Fibroblast of skin of left biceps (primary cell): ENCODE data around the gene POFUT2.

Experiments used
- DNase-seq, 2 experiments: peaks; one replicate each; pipeline ENCODE4 v3.0.0-alpha.2; 2013; ENCODE audit warnings: low read depth in 2 of 2

POFUT2 gene

DNA sequence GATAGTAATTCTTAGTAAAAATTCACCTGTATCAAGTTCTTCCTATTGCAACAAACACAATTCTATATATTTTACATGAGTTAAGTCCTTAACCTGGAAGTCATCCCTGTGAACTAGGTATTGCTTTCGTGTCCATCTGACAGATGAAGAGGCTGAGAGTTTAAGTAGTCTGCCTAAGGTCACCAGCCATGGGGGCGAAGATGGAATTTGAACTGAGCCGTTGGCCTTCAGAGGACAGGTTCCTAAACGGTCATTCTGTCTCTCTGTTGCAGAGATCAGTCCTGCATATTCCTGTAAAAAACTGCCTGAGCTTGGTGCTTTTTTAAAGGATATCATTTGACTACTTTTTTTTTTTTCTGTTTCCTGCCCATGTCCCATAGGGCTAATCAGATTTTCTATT, 10.2 kb upstream of the POFUT2 start:
- DNase-seq = no peak

DNA sequence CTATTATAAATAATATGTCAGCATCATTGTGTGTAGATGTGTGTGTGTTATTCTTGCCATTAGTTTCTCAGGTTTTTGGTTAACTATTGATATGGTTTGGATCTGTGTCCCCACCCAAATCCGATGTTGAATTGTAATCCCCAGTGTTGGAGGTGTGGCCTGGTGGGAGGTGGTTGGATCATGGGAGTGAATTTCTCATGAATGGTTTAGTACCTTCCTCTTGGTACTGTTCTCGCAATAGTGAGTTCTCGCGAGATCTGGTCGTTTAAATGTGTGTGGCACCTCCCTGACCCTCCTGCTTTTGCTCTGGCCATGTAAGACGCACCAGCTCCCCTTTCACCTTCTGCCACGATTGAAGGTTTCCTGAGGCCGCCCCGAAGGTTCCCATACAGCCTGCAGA, 9.6 kb upstream of the POFUT2 start:
- DNase-seq = no peak

DNA sequence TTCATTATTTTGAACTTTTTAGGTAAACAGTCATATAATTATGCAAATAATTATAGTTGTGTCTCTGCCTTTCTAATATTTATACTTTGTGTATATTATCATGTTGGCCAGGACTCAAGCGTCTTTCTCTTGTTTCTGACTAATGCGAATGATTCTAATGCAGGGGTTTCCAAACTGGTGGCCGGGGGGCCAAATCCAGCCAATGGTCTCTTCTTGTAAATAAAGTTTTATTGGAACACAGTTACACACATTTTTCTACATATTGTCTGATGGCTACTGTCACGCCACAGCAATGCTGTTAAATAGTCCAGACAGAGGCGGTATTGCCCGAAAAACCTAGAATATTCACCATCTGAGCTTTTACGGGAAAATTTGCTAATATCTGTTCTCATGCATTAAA, 8.9 kb upstream of the POFUT2 start:
- no peak for DNase-seq

DNA sequence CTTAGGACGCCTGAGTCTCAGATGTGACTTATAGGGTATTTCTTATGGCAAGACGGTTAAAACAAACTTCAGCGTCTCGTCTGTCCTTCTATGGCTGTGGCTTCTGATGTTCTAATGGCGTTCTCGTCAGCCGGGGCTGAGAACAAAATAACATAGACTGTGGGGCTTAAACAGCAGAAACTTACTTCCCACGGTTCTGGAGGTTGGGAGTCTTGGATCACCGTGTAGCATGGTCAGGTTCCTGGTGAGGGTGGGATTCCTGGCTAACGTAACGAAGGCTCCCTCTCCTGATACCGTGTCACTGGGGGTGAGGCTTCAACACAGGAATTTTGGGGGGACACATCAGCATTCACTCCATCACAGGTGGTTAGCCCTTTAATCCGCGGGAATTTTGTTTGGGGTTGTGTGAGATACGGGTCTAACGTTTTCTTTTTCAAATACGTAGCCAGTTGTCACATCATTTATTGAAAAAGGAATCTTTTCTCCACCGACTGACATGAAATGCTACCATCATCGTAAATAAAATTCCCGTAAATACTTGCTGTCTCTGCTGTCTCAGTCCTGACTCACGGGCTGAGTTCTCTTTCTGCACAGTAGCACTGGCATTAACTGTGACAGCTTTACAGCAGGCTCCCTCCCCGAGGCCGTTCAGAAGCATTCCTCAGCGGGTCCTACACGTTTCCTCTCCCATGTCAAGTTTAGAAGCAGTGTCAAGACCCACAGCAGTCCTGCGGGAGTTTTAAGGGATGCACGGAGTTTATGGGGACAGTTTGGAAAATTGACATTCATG, 8.1 kb upstream of the POFUT2 start:
- DNase-seq = no peak

DNA sequence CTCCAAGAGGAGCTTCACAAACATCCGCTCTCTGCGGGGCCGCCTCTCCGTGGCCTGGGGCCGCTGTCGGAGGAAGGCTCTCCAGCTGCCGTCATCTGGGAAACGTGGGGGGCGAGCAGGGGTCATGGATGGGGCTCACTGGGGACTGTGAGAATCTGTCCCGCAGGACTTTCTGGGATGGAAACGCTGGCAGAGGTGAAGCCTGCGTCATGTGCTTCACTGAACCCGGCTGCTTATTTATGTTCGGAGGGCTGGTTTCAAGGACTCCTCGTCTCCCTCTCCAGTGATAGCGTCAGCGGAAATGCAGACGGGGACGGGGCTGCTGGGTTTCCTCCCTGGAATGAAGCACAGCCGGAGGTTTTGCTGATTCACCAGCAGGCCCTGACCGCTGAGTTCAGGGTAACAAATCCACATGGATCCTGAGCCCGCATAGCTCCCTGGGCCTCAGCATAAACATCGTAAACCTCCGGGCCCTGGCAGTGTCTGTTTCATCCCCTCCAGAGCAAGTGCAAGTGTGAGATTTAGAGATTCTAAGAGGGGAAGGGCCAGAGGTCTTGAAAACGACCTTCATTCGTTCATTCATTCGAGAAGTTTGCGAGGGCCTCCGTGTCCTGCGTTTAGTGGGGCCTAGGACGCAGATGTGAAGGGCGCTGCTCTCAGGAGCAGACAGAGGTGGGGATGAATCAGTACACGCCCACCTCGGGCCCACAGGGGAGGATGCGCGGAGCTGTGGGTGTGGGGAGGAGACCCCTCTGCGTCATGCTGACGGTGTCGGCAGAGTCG, 7.0 kb upstream of the POFUT2 start:
- DNase-seq = peak; percentile 89 to 90

DNA sequence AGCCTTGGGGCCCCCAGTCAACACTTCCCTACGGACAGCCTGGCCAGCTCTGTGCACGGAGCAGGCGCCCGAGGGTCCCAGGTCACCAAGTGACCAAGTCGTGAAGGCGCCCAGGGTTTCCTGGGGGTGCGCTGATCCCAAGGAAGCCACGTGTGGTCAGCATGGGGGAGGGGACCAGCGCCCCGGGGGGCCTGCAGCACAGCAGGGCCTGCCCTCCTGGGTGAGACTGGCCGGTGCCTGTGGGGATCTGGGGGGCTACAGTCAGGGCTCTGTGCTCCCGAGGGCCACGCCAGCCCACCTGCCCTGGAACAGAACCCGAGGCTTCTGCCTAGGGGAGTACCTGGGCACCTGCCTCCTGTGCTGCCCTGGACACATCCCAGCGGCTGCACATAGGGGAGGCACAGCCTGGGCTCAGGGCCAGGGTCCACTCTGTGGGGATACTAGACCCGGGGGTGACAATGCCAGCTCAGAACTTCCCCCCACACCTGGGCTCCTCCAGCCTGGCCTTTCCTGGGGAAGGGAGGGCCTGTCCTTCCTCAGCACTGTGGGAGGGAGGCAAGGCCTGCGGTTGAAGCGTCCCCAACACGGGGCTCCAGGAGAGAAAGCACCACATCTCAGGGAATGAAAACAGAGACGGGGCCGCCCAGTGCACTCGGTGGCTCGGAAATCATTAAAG, 6.2 kb upstream of the POFUT2 start:
- DNase-seq = no peak

DNA sequence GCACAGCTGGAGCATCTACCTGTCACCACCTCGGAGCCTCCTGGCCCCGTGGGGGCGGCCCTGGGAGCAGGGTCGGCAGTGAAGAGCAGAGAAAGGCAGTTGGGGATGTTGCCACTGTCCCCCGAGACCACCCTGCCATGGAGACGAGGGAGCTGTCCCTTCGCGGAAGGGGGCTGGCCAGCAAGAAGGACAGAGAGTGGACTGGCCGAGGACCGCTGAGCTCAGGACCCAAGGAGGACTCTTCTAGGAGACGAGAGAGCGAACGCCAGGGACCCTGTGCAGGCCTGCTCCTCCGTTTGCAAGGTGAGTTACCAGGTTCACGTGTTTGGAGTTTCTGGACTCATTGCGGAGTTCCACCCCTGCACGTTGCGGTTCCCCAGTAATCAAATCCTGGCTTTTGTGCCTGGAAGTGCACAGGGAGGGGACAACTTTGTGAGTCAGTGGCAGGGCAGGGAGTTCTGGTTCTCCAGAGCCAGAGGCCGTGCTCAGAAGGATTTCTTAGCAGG, 5.6 kb upstream of the POFUT2 start:
- no peak for DNase-seq

DNA sequence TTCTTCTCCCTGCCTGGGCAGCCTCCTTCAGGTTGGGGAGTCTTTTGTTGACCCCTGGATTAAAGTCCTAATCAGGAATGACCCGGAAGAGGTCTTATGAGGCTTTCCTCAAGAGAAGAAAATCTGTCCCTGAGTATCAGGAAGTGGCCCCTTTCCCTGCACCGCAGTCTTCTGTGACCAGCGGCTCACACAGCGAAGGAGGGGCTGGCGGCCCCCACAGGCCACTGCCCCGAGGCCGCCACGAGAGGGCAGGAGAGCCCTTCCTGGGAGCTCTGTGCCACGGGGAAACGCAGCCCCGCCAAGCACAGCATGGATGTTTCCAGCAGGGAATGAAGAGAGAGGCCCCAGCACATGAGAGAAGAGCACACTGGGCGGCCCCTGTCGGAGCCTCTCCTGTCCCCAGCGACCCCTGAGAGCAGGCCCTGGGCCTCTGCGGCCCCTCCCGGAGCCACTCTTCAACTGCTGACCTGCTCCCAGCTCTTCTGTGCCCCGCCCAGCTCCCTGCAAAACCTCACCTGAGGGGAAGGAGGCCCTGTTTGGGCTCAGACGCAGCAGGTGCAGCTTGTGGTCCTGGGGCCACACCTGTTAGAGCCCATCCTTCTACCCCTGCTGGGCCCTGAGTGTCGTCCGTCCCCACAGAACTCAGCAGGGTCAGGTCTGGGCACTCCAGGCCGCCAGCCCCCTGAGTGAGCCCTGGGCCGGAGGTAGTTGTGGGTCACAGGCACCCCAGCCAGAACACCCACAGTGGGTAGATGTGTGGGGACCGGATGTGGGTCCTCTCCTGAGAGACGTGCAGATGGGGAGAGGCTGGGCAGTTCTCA, 4.9 kb upstream of the POFUT2 start:
- peak; percentile 51 to 56 for DNase-seq

DNA sequence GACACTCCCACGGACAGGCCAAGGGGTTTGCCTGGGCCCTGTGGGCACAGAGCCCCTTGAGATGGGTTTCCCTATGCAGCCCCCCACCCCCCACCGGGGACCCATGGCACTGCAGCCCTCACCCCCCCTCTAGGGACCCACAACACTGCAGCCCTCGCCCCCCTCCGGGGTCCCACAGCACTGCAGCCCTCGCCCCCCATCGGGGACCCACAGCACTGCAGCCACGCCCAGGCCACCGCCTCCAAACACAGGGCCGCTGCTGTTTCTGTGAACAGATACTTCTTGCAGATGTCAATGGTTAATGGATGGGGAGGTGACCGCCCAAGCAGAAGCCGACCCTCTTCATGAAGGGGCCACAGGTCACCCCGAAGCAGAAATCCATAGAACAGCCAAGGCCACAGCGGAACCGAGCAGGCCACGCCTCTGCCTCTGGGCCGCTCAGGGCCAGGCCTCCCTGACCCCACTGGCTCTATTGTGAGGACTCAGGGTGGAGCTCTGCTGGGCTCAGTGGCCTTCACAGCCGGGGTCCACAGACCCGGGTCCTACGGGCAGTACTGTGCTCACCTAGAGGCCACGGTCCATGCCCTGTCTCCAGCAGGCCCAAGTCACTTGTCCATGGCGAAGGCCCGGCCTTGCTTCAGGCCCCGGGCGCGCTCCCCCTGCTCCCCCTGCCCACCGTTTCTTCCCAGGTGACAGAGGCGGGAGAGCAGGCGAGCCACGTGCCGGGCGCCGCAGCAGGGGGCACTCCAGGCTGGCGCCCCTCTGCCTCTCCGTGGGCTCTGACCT, 4.1 kb upstream of the POFUT2 start:
- no peak for DNase-seq

DNA sequence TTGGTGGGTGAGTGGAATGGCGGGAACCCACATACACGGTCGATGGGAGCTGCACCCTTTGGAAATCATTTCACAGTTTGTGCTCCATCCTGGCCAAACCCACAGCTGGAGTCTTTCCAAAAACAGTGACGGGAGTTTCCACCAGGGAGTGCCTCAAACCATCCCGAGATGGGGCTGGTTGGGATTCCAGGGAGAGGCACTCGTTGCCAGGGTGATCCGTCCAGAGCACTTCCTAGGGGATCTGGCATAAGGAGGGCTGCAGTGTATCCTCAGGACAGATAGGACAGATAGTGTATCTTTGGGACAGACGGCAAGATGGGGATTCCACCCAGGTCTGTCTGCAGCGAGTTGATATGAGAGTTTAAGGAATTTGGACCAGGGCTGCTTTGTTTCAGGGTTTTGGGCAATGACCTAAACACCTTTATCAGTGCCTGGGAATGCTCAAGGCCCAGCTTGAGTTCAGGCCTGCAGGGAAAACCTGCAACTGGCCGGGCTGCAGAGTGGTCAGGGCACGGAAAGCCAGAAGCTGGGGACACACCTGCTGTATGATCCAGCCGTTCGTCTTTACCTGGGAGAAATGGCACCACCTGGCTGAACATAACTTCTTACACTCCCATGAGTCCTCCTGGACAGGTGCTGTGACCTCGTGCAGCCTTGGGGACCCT, 3.4 kb upstream of the POFUT2 start:
- DNase-seq = no peak

DNA sequence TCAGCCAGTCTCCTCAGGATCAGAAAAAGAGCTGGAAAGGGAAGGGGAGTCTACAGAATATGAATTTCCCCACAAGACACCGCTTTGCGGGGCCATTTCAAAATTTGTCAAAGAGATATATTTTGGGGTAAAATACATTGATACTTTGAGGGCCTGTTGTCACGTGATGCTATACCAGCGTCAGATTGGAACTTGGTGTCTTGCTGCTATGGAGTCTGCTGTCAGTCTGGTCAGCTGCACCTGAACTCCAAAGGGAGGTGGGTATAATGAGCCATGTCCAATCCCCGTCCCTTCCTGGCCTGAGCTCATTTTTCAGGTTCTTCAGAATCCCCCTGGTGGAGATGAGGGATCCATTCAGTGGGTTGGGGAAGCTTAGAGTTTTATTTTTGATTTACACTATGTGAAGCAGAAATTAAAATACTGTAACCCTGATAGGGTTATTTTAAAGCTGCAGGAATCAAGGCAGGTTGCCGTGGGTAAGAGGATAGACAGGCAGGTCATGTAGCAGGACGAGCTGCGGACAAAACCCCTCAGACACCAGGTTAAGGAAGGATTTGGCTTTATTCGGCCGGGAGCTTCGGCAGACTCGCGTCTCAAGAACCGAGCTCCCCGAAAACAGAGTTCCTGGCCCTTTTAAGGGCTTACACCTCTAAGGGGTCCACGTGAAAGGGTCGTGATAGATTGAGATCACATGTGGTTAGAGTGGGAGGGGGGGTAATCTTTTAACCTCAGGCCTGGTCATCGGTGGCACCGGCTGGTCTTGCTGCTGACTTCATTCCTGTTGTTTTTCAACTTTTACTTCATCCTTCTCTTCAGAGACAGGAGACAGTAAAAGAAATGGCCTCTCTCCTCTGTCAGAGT, 2.2 kb upstream of the POFUT2 start:
- no peak for DNase-seq

DNA sequence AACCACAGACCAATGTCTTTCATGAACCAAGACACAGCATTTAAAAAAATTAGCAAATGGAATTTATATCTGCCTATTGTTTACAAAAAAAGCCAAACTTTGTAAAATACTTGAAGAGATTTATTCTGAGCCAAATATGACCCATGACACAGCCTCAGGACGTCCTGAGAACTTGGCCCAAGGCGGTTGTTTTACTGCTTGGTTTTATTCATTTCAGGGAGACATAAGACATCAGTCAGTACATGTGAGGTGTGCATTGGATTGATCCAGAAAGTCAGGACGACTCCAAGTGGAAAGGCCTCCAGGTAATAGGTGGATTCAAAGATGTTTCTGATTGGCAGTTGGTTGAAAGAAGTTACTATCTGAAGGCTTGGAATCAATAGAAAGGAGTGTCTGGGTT, 1.4 kb upstream of the POFUT2 start:
- DNase-seq = no peak

DNA sequence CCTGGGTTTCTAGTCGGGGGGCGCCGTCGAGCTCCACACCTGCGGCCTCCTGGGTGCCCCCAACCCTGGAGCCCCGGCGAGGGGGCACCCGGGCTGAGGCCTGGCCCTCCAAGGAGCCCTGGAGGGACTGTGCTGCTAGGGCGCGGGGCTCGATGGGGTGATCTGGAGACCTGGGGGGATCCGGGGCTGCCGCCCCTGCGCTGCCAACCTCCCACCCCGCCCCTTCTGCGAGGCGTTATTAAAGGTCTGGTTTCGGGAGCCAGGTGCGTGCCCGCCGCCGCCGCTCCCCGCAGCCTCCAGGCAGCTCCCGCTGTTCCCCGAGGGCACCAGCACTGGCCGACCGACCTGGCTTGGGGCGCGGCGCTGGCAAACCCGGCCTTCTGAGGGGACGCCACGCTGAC, 746 bp upstream of the POFUT2 start:
- no peak for DNase-seq

DNA sequence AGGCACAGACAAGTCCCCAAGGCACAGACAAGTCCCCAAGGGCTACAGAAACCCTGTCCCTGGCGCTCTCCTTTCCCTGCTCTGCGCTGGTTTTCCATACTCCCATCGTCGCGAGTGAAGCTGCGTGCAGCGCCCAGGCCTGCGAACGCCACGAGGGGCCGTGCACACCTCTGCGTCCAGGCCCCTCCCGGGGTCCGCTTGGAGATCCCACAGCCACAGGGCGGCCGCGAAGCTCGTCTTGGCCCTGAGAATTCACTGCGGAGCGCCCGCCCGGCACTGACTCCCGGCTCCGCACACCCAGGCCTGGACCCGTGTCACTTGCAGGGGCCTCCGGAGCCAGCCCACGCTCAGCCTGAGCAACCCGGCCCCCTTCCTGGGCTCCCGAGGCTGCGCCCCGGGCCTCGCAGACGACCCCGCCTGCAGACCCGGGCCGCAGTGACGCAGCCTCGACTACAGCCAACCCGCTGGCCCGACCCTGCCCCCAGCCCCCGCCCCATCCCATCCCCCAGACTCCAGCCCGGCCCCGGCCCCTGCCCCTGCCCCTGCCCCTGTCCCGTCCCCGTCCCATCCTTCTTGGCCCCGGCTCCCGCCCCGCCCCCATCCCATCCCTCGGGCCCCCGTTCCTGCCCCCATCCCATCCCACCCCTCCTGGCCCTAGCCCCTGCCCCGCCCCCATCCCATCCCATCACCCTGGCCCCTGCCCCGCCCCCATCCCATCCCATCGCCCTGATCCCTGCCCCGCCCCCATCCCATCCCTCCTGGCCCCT, 841 bp downstream of the POFUT2 start:
- no peak for DNase-seq

DNA sequence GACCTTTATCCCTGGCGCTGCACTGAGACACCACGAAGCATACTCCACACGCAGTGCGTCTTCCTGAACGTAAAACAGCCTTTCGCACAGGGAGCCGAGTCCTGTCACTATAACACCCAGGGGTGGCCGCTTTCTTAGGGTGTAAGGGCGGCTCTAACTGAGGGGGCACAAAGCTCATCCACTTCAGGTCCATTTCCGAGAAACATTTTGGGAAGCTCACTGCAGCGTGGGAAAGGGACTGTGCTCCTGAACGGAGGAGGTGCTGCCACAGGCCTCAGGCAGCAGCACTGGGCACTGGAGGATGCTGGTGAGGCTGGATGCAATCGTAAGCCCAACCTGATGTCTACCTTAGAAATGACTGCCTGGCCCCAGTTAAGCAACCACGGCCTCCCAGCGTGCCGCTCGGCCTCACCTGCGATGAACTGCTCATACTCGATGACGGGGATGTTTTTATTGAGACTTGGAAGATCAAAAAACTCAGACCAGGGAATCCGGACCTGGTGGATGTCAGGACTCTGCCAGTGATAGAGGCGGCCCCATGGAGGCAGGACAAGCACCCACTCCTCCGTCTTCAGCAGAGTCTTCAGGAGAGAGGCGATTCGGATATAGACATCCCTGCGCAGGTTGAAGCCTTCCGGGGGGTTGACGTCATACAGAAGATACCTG, 2.3 kb downstream of the POFUT2 start:
- no peak for DNase-seq

DNA sequence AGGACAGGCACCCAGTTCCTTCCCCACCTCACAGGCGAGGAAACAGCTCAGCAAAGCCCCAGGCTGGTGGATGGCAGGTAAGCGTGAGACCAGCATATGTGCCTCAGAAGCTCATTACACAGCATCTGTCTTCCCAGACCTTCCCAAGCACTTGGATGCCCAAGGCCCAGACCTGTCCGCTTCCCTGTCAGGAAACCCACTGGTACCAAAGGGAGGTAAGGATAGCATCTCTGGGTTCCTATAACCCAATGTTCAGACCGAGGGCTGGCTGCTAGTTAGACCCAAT, 3.3 kb downstream of the POFUT2 start:
- no peak for DNase-seq

DNA sequence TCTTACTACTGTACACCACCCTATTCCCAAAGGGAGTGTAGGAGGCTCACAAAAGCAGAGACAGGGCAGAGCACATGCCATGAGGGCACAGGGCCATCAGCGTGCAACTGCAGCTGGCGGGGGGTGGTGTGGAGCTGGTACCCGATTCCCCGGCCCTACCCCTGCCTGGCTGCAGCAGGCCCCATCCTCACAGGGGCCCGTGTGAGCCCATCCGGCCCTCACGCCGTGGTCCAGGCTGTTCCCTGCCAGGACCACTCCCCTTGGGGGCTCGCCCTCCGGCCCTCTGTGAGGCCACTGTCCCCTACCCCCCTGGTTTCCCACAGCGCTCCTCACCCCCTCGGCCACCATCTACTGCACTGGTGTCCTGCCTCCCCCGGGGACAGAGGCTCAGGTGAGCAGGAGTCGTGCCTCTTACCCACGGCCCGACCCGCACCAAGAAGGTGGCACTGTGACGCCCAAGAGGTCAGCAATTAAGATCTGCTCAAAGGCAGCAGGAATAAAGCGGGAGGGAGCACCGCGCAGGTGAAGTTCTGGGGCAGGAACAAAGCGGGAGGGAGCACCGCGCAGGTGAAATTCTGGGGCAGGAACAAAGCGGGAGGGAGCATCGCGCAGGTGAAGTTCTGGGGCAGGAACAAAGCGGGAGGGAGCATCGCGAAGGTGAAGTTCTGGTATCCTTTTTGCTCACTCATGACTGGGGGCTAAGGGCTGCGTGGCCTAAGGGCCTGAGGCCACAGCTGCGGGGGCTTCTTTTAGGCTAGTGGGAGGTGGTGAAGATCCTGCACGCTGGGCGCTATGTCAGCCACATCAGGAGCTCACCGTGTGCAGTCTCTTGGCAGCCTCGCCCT, 3.9 kb downstream of the POFUT2 start:
- no peak for DNase-seq
